ENCODE results near the gene ZFP1.
"Not testable (repeated sequence)": the region's sequence is repeated elsewhere in the genome, so short reads cannot be mapped to it uniquely, and the experiment has no call there.

ZFP1 gene

DNA sequence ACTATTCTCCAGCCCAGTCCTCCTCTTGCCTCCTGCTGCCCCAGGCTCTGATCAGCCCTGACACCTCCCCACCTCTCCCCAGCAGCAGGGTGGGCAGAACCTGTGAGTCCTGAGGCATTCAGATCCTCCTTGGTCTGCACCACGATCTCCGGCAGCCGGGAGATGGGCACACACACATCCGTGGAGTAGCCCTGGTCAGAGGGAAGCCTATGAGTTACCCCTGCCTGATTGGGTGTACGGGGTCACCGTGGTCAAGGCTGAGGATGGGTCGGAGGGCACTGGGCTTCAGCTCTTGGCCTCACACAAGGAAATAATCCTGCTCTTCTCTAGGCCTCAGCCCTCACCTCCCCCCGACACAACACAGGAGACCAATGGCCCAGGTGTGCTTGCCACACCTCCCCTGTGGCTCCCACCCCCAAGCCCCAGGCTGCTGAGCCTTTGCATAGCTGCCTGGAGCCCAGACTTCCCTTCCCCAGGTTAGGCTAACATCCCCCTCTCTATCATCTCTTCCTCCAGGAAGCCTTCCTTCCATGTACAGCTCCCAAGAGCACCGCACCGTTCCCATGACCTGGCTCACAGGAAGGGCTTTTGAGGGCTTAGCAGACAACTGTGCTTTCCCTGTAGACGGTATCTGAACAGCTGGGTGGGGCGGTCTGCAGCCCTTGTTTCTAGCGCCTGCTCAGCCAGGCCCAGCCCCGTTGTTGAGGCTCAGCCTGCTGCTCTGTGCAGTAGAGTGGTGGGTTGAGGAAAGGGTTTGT is 35.4 kb upstream of the ZFP1 start:
- no peak for FAIRE-seq
- no peak for DNase-seq (ENCODE audit: low spot score)

DNA sequence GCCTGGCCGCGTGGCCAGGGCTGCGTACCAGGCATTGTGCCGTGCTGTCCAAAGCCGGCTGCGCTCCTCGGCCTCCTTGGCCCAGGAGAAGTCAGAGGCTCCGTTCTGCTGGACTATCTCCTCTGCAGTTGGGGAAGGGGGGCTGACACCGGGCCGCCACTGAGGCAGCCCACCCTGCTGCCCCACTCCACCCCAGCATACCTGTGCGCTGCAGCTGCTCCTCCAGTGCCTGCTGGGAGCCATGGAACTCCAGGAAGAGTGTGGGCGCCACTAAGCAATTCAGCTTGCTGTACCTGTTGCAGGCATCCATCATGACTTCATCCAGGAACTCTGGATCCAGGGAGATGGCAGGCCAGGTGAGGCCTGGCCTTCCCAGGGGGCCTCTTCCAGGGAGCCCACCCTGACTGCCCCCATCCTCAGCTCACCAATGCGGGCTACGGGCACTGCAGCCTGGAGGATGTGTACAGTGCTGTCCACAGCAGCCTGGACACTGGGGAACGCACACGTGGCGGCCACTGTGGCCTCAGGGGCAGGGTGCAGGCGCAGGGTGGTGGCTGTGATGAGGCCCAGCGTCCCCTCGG is 34.7 kb upstream of the ZFP1 start:
- no peak for FAIRE-seq
- no peak for DNase-seq (ENCODE audit: low spot score)

DNA sequence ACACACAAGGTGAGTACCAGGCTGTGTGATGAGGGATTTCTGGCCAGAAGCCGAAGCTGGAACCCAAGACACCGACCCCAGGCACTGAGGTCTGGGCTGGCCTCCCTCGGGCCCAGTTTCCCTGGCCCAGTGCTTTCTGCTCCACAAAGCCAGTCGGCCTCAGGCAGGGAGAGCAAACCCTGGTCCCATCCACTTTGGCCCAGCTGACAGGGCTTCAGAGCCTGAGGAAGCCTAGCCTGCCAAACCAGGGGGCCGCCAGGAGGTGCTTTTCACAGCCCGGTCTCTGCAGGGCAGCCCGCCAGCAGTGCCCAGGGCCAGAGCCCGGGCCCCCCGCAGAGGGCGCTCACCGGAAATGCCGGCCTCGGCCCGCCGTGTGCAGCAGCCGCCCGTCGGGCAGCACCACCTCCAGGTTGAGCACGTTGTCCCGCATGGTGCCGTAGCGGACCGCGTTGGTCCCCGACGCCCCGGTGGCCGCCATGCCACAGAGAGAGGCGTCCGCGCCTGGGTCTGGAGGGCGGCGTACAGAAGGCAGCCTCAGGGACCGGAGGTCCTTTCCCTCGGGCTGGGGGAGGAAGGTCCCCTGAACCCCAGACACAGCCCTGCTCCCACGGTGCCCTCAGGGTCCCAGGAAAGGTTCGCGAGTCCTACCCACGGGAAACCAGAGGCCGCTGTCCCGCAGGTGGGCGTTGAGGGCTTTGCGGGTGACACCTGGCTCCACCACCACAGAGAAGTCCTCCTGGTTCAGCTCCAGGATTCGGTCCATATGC is 34.0 kb upstream of the ZFP1 start:
- FAIRE-seq (no peak), DNase-seq (ENCODE audit: low spot score) (no peak)

DNA sequence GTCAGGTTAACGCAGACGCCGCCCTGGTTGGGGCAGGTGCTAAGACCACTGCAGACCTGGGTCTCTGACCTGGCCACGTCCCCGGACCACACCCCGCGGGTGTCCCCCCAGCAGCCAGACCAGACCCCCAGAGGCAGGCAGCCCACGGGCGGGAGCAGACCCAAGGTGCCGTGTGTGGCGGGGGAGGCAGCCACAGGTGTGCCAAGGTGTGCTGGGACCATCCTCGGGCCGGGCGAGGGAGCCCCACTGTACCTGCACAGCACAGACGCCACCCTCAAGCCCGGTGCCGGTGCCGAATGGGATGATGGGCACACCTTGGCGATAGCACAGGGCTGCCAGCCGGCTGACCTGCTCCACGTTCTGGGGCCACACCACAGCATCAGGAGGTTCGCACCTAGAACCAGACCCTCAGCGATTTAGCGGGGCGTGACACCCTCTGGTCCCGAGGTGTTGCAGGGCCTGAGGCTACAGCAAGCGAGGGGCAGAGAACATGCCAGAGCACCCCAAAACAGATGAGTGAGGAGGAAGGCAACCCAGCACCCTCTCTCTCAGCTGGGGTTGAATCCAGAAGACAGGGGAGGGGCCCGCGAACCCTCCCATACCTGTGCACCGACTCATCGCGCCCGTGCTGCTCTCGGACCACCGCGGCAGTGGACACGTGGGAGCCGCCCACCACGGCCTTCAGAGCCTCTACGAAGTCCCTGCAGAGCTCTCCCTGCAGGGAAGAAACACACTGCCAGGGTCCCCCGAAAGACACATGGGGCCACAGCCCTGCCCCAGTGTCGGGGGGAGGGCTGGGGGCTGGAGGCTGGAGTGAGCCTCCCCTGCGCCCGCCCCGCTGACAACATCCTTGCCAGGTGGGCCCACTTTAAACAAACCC is 33.1 kb upstream of the ZFP1 start:
- FAIRE-seq (no peak), DNase-seq (ENCODE audit: low spot score) (no peak)

DNA sequence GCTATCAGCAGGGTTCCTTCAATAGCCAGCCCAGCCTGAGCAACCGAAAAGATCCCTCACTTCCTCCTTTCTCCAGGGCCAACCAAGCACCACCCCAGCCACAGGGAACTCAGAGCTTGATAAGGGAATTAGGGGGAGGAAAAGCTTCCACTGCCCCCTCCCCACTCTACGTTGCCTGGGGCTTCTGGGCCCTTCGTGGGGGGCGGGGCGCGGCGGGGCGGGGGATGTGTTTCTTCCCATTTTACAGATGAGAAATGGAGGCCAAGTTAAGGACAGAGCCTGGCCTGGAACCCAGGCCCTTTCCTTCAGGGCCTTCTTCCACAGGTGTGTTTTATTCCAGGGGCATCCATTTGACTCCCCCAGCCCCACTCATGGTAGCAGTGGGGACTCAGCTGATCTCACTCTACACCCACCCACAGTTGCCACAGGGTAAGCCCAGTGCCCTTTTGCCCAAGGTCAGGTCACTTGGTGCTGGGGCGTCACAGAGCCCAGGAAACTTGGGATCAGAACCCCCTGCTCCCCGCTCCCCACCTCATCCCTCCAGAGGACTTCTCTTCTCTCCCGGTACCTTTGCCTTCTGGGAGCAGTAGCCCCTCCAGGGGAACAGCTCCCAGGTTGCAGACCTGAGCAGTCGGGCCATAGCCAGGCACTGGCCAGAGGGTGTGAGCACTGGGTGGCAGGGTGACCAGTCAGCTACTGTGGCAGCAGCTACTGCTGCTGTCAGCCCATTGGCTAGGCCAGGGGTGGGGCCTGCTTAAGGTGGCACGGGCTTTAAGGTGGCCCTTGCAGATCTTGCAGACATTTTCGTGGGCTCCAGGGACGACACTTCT is 32.0 kb upstream of the ZFP1 start, which contains the start of gene LDHD:
Gene LDHD, minus strand, starts transcription at position 700 of the 830 bp plus-strand sequence. Its CDS starts 60 bp downstream, at position 640.
- FAIRE-seq (no peak), DNase-seq (ENCODE audit: low spot score) (peak; percentile 26)

DNA sequence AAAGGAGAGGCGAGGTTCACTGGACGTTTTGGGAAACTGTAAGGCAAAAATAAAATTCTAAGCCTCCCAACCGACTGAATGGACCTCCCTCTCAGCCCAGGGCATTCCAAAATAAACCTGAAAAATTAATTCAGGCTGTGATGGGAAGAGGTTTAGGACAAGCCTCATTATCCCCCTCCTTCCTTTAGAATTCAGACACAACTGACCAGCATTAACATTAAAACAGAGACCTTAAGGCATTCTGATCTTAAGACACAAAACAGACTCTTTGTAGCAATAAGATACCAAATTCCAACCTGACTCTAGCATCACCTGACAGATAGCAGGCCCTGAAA is 31.4 kb upstream of the ZFP1 start:
- FAIRE-seq (no peak), DNase-seq (ENCODE audit: low spot score) (no peak)

DNA sequence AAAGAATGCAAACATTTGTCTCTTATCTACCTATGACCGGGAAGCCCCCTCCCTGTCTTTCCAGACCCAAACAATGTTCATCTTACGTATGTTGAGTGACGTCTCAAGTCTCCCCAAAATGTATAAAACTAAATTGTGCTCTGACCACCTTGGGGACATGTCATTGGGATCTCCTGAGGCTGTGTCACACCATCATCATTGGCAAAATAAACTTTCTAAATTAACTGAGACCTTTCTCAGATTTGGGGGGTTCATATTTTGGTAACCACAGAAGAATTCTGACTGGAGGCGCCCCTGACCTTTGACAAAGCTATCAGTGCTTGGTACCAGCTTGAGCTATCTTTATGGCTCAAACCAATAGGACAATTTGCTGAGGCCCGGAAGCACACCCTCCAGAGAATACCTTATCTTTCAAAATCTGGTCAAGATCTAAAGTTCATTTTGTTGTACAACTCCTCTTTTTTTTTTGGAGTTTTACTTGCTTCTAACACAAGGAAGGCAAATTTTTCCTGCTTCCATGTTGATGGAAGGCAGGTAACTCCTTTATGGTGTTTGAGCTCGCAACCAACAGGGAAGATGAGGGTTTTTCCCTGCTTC is 29.3 kb upstream of the ZFP1 start:
- FAIRE-seq (no peak), DNase-seq (ENCODE audit: low spot score) (no peak)

DNA sequence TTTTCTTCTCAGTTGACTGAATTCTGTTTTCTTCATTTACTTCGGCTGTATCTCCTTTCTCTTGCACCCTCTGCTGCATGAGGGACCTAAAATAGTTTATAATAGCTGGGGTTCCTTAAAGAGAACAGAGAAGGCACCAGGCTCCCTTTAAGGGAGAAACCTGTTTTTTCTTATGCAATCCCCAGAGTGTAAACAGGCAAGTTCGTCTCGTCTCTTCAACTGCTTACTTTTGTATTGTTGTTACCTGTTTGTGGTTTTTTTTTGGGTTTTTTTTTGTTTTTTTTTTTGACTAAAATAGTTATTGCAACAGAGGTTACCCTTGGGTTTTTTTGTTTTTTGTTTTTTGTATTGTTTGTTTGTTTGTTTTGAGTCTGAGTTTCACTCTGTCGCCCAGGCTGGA is 28.1 kb upstream of the ZFP1 start:
- FAIRE-seq (no peak), DNase-seq (ENCODE audit: low spot score) (no peak)

DNA sequence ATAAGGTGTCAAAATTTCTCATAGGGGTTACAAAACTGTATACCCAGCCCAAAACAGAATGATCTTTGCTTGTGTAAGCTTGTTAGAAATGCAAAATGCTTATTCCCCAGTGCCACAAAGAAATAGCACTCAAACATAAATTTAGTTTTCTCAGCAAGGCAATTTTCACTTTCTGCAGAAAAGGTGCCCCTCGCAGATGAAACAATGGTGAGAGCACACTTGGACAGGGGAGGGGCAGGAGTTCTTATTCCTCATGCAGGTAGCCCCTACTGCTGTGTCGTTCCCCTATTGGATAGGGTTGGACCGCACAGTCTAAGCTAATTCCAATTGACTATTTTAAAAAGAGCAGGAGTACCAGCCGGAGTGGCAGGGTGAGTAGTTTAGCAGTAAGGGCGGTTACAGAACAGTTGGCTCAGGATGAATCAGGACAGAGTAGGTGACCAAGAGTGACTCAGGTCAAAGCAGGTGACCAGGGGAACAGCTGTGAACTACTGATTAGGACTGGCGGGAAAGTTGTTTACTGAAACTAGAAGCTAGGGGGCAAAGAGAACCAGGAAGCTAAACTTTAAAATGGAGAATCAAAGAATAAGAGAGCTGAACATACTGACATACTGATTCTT is 26.3 kb upstream of the ZFP1 start:
- no peak for DNase-seq (ENCODE audit: low spot score)
- FAIRE-seq = no peak

DNA sequence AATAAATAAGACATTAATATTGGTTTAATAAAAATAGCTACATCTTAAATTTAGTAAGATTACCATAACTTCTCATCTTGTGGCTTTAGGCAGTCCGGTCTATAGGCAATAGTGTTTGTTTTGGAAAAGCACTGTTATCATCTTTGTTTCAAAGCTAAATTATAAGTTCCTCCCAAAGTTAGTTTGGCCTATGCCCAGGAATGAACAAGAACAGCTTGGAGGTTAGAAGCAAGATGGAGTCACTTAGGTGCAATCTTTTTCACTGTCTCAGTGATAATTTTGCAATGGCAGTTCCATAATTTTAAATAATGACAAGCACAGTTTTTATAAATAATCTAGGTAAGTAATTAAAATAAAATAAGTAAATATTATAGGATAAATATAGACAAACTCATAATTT is 25.7 kb upstream of the ZFP1 start:
- DNase-seq (ENCODE audit: low spot score) = no peak
- FAIRE-seq = no peak

DNA sequence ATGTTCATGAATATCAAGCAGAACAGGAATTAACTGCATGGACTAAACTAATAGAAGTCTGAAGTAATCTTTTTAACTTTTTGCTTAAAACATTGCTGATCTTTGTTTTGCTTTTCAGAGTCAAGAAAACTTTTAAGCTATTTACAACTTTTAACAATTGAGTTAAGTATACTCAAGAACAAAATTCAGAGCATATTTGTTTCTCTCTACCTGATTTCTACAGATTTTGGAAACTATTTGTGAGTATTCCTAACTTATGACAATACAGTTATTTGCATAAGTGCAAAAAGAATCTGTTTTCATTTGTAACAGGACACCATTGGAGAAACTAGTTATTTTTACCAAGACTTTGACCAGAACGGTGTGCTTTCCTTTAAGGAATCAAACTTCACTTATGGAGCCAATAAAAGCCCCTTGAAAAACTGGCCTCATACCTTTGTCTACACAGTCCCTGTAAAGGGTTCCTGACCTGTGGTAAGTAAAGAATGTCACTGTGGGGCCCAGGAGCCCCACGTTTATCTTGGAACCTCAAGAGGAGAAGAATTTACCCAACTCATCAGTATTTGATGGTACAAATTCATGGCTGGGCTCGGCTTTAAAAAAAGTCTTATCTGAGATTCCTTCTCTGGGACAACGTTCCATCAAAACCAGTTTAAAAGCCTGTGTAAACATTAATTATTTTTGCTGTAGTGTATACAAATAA is 20.5 kb upstream of the ZFP1 start:
- DNase-seq (ENCODE audit: low spot score) (no peak), FAIRE-seq (no peak)

DNA sequence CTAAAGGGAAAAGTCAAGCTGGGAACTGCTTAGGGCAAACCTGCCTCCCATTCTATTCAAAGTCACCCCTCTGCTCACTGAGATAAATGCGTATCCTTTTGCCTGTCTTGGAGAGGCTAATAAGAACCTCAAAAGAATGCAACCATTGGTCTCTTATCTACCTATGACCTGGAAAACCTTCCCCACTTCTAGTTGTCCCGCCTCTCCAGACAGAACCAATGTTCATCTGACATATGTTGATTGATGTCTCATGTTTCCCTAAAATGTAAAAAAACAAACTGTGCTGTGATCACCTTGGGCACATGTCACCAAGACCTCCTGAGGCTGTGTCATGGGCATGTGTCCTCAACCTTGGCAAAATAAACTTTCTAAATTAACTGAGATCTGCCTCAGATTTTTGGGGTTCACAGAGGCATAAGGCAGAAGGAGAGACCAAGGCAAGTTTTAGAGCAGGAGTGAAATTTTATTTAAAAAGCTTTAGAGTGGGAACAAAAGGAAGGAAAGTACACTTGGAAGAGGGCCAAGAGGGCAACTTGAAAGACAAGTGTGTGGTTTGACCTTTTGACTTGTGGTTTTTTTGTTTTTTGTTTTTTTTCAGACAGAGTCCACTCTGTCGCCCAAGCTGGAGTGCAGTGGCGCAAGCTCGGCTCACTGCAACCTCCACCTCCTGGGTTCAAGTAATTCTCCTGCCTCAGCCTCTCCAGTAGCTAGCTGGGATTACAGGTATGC is 18.7 kb upstream of the ZFP1 start:
- FAIRE-seq; DNase-seq (ENCODE audit: low spot score): not testable (repeated sequence)

DNA sequence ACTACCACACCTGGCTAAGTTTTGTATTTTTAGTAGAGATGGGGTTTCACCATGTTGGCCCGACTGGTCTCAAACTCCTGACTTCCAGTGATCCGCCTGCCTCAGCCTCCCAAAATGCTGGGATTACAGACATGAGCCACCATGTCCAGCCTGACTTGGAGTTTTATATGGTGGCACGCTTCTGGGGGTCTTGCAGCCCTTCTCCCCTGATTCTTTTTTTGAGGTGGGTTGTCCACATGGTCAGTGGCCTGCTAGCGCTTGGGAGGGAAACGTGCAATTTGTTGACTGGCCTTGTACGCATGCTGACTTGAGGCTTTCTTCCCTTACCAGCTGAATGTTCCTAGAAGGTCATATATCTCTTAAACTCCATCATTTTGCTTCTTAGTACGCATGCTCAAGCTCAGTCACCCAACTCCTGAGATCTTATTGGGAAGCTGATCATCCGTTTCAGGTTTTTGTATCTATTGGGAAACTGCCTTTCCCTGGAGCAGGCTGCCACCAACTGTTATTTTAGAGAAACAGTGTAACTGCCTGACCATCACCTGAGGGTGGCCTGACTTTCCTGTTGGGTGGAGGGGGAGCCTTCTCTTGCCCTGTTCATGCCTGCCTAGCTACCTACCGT is 18.1 kb upstream of the ZFP1 start:
- DNase-seq (ENCODE audit: low spot score) = no peak
- FAIRE-seq = no peak

DNA sequence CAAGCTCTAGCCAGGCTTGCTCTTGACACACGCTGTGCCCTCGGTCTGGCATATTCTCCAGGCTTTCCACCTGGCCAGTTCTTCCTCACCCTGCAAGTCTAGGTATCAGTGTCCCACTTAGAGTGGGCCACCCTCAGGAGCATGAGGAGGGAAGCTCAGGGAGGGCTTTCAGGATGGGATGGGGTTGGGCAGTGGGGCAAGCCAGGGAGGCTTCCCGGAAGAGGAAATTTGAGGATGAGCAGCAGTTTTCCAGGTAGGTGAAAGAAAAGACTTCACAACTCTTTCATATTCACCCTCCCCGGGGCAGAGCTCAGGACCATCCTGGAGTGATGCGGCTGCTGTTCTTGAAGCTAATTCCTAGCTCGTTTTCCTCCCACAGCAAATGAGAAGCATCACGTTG is 17.2 kb upstream of the ZFP1 start:
- DNase-seq (ENCODE audit: low spot score) = no peak
- no peak for FAIRE-seq

DNA sequence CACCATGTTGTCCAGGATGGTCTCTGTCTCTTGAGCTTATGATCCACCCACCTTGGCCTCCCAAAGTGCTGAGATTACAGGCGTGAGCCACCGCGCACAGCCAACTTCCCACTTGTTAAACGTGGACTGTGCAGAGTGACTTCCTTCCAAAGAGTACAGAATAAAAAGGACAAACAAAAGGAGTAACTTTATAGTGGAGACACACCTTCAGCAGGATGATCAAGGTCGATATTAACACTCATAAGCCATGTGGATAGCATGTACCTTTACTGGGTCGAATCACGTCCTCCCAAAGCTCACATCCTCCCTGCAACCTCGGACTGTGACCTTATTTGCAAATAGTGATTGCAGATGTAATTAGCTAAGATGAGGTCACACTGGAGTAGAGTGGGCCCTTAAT is 10.1 kb upstream of the ZFP1 start:
- FAIRE-seq (no peak), DNase-seq (ENCODE audit: low spot score) (no peak)

DNA sequence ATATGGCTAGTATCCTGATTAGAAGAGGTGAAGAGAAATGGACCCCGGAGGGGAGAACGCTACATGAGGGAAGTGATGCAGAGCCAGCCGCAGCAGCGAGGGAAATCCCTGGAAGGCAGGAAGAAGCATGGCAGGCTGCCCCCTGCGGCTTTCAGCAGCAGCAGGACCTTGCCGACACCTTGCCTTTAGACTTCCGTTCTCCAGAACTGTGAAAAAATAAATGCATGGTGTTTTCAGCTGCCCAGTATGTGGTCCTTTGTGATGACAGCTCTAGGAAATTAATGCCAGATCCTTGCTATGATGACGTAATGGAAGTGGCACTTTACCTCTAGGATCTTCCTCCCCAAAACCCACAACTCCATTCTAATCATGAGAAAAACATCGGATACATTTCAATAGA is 9.7 kb upstream of the ZFP1 start:
- DNase-seq (ENCODE audit: low spot score) (peak; percentile 11), FAIRE-seq (no peak)

DNA sequence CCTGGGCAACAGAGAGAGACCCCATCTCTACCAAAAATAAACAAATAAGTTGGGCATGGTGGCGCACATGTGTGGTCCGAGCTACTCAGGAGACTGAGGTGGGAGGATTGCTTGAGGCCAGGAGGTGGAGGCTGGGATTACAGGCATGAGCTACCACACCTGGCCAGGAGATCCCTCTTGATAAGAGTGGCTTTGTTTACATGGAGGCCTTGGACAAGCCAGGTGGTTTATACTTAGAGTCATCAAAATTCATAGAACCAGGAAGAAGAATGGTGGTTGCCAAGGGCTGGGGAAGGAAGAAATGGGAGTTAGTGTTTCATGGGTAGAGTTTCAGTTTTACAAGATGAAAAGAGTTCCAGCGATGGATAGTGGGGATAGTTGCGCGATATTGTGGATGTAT is 8.8 kb upstream of the ZFP1 start:
- DNase-seq (ENCODE audit: low spot score) (no peak), FAIRE-seq (no peak)

DNA sequence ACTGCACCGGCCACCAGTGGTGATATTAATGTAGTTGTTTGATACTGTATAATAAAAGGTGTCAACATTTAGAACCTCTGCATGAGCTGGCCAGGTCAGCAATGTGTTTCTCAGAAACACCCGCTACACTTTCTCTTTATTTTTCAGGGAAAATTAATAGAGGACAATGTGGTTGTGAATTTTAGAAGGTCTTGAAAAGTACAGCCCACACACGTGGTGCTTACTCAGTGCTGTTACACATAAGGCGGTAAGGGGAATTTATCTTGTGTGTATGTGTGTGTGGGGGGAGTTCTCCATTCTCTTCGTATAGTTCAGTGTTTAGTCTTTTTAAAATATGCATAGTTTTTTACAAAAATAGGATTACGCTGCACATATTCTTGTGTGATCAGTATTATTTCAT is 4.4 kb upstream of the ZFP1 start:
- DNase-seq (ENCODE audit: low spot score) (no peak), FAIRE-seq (no peak)
